H1 (cell line): ENCODE results near the gene ILKAP.

Experiments
- CTCF ChIP-seq, 3 experiments: IDR thresholded peaks; 1 replicate in 2 of 3; 2 replicates in 1 of 3; pipeline versions ENCODE4 v1.5.1 to v1.6.1; 2011; ENCODE audit warnings: low read length in 3 of 3, mild to moderate bottlenecking in 3 of 3, inconsistent platforms in 2 of 3, low read depth in 1 of 3, moderate library complexity in 1 of 3; ENCODE audit not compliant: insufficient read depth in 1 of 3; ENCODE audit errors: control extremely low read depth in 1 of 3
- KDM1A ChIP-seq: fragments of 200-600, 300-600 bp; sonication (generic); IDR thresholded peaks from 2 replicates; pipeline ENCODE4 v1.7.1; 2016; ENCODE audit warnings: mild to moderate bottlenecking, low read length, borderline replicate concordance
- POLR2A ChIP-seq, 2 experiments: IDR thresholded peaks; 1 replicate in 1 of 2; 2 replicates in 1 of 2; pipeline ENCODE4 v1.6.1; 2011; ENCODE audit warnings: low read depth in 2 of 2, low read length in 2 of 2, mild to moderate bottlenecking in 2 of 2; ENCODE audit errors: control extremely low read depth in 1 of 2

- TF ChIP-seq CTCF (IDR thresholded peaks at IDR 0.05; ENCODE audit: control extremely low read depth in 1 of 3, insufficient read depth in 1 of 3, low read depth in 1 of 3, low read length in 3 of 3) (no peak), POLR2A (IDR thresholded peaks at IDR 0.05; ENCODE audit: control extremely low read depth in 1 of 2, low read depth in 2 of 2, low read length in 2 of 2) (no peak), KDM1A (no peak)
These were observed 67.8 kb downstream of the ILKAP start for GRCh38 chr2:238135601-238136150.
